HEK293 (cell line): ENCODE results near the gene E2F4.

Source experiments
- CTCF ChIA-PET: fragments of 350-600 bp; formaldehyde crosslinking; extraction: SDS; loops from one replicate; lab custom pipeline; 2021; ENCODE audit warnings: antibody characterized with exemption; lab: Yijun Ruan, JAX
- POLR2A ChIA-PET: fragments of 300-600 bp; formaldehyde crosslinking; extraction: SDS; loops from one replicate; lab custom pipeline; 2020; ENCODE audit warnings: antibody characterized with exemption, inconsistent platforms; lab: Yijun Ruan, JAX
- H3K27ac ChIP-seq: fragments of 200-500 bp; sonication (Bioruptor generic); 2 replicates; pipeline ENCODE4 v1.5.1; 2014; ENCODE audit warnings: low read depth, low read length, control low read depth, inconsistent platforms; ENCODE audit errors: extremely low read depth
- H3K36me3 ChIP-seq, 2 experiments: fragments of 200-500 bp in 1 of 2; sonication (Bioruptor generic) in 1 of 2; 1 replicate in 1 of 2; 2 replicates in 1 of 2; pipeline ENCODE4 v1.5.1; 2014 to 2017; ENCODE audit warnings: inconsistent platforms in 2 of 2, low read length in 2 of 2; ENCODE audit not compliant: control insufficient read depth in 2 of 2, insufficient read depth in 1 of 2
- H3K4me1 ChIP-seq: fragments of 200-500 bp; sonication (Bioruptor generic); 2 replicates; pipeline ENCODE4 v1.5.1; 2014; ENCODE audit warnings: mild to moderate bottlenecking, low read length, inconsistent platforms; ENCODE audit not compliant: control insufficient read depth, insufficient read depth
- H3K4me3 ChIP-seq: 2 replicates; pipeline ENCODE4 v1.5.1; 2011; ENCODE audit warnings: low read depth, mild to moderate bottlenecking, control low read depth, low read length, moderate library complexity
- H3K9me3 ChIP-seq: fragments of 200-500 bp; sonication (Bioruptor generic); 2 replicates; pipeline ENCODE4 v1.5.1; 2014; ENCODE audit warnings: low read depth, low read length, inconsistent platforms; ENCODE audit not compliant: control insufficient read depth, insufficient read depth
- ELK4 ChIP-seq: IDR thresholded peaks from 2 replicates; pipeline ENCODE4 v1.6.1; 2011; ENCODE audit warnings: mild to moderate bottlenecking, low read depth, low read length, borderline replicate concordance
- IKZF3 ChIP-seq: fragments of 450-650 bp; IDR thresholded peaks from 2 replicates; pipeline ENCODE4 v1.5.0; 2018; ENCODE audit warnings: missing biosample characterization, mild to moderate bottlenecking, missing genetic modification characterization, moderate library complexity
- OSR2 ChIP-seq: fragments of 450-650 bp; formaldehyde crosslinking; IDR thresholded peaks from 2 replicates; pipeline ENCODE4 v1.5.1; 2016; ENCODE audit warnings: missing biosample characterization, missing genetic modification characterization
- PRDM10 ChIP-seq: fragments of 450-650 bp; formaldehyde crosslinking; IDR thresholded peaks from 2 replicates; pipeline ENCODE4 v1.5.1; 2016; ENCODE audit warnings: missing biosample characterization, missing genetic modification characterization
- ZBTB10 ChIP-seq: fragments of 450-650 bp; formaldehyde crosslinking; IDR thresholded peaks from 2 replicates; pipeline ENCODE4 v1.5.1; 2016; ENCODE audit warnings: missing biosample characterization, missing genetic modification characterization
- ZBTB17 ChIP-seq: fragments of 450-650 bp; formaldehyde crosslinking; IDR thresholded peaks from 2 replicates; pipeline ENCODE4 v1.5.1; 2016; ENCODE audit warnings: missing biosample characterization, missing genetic modification characterization
- ZBTB20 ChIP-seq: fragments of 450-650 bp; formaldehyde crosslinking; IDR thresholded peaks from 2 replicates; pipeline ENCODE4 v1.5.1; 2016; ENCODE audit warnings: missing biosample characterization, missing genetic modification characterization
- ZBTB48 ChIP-seq: fragments of 450-650 bp; formaldehyde crosslinking; IDR thresholded peaks from 2 replicates; pipeline ENCODE4 v1.5.1; 2016; ENCODE audit warnings: missing biosample characterization, missing genetic modification characterization
- ZFP41 ChIP-seq: fragments of 450-650 bp; formaldehyde crosslinking; IDR thresholded peaks from 2 replicates; pipeline ENCODE4 v1.5.1; 2016; ENCODE audit warnings: missing biosample characterization, missing genetic modification characterization, borderline replicate concordance
- ZNF121 ChIP-seq: fragments of 450-650 bp; formaldehyde crosslinking; IDR thresholded peaks from 2 replicates; pipeline ENCODE4 v1.5.1; 2016; ENCODE audit warnings: missing biosample characterization, missing genetic modification characterization
- ZNF155 ChIP-seq: fragments of 450-650 bp; formaldehyde crosslinking; IDR thresholded peaks from 2 replicates; pipeline ENCODE4 v1.5.1; 2016; ENCODE audit warnings: missing biosample characterization, missing genetic modification characterization
- ZNF324 ChIP-seq: fragments of 450-650 bp; formaldehyde crosslinking; IDR thresholded peaks from 2 replicates; pipeline ENCODE4 v1.5.1; 2016; ENCODE audit warnings: missing biosample characterization, missing genetic modification characterization
- ZNF391 ChIP-seq: fragments of 450-650 bp; formaldehyde crosslinking; IDR thresholded peaks from 2 replicates; pipeline ENCODE4 v1.5.1; 2016; ENCODE audit warnings: low read depth, missing biosample characterization, missing genetic modification characterization, borderline replicate concordance
- ZNF510 ChIP-seq: fragments of 450-650 bp; formaldehyde crosslinking; IDR thresholded peaks from 2 replicates; pipeline ENCODE4 v1.5.1; 2018; ENCODE audit warnings: mild to moderate bottlenecking, missing genetic modification characterization, missing biosample characterization; ENCODE audit not compliant: insufficient replicate concordance
- ZNF600 ChIP-seq: fragments of 450-650 bp; formaldehyde crosslinking; IDR thresholded peaks from 2 replicates; pipeline ENCODE4 v1.5.1; 2016; ENCODE audit warnings: missing biosample characterization, missing genetic modification characterization
- ZNF791 ChIP-seq: fragments of 450-650 bp; formaldehyde crosslinking; IDR thresholded peaks from 2 replicates; pipeline ENCODE4 v1.5.1; 2016; ENCODE audit warnings: missing biosample characterization, missing genetic modification characterization
- ZSCAN23 ChIP-seq: fragments of 450-650 bp; formaldehyde crosslinking; IDR thresholded peaks from 2 replicates; pipeline ENCODE4 v1.5.1; 2016; ENCODE audit warnings: missing biosample characterization, missing genetic modification characterization
- TF ChIP-seq, protein P1 (sequence below): fragments of 450-650 bp; formaldehyde crosslinking; IDR thresholded peaks from 2 replicates; pipeline ENCODE4 v1.5.1; 2017; ENCODE audit warnings: missing biosample characterization, missing genetic modification characterization

E2F4 gene

DNA sequence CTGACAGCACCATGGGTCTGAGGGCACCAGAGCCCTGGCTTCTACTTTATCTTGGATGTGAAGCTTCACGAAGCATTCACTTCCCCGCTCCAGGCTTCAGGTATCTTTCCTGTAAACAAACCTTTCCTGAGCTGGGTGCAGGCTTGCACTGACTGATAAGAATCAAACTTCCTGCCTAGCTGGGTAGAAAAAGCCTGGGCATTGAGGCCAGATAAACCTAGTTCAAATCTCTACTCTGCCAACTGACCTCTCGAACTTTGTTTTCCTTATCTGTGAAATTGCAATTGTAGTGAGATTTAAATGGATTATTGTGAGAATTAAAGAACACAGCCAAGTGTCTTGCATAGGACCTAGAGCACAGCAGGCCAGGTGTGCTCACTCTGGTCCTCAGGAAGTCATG lies 32.0 kb downstream of the E2F4 start (continued):
- no peak for TF ChIP-seq ZBTB10
- TF ChIP-seq IKZF3 (tag by site-specific recombination), result no peak
- TF ChIP-seq ZFP41 (tag by site-specific recombination), result no peak
- TF ChIP-seq ZNF324 (tag by site-specific recombination), result no peak

DNA sequence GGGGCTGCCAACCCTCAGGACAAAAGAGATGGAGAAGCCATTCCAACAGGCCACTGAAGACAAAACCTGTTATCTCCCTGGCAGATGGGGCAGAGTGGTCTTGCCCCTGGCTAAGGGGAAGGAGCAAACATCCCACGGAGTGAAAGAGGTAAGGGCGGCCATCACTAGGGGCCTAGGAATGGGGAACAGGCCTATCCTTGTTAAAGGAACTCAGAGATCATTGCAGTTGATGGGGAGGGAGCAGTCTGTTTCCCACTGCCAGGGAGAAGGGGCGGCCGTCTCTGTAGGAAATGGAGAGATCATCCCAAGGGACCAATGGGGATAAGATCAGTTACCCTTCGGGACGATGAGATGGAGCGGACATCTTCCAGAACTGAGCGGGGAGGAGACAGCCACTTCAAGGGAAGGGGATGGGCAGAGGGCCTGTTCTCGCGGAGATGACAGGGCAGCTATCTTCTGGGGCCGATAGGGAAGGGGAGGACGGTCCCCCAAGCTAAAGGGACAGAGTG lies 34.4 kb downstream of the E2F4 start:
- CTCF ChIA-PET, result interaction anchor here (0.7 to 1.9 kb wide), 9 partner anchors 13 to 239 kb away, joined by 3 to 7 read pairs (median 4); partner anchors contain the start of genes ELMO3 and ZDHHC1
- no peak overlapping the region; the same call in 1 of the 2 replicates for H3K27ac ChIP-seq

More for the DNA sequence above, 34.4 kb downstream of the E2F4 start:
- Histone ChIP-seq H3K36me3 (peaks cover 0 to 39% of the 10 kb centered on the region in 2 experiments; a peak in 1 of 3 replicates), H3K9me3 (no peaks in the 10 kb centered on the region), H3K4me1 (no peaks in the 10 kb centered on the region), H3K4me3 (peak overlapping the region; percentile 93)
- POLR2A ChIA-PET, result interaction anchor here (0.5 to 10.0 kb wide), 14 partner anchors 8 to 144 kb away, joined by 3 to 109 read pairs (median 5); partner anchors contain the start of genes FHOD1, KCTD19, LRRC36 and SLC9A5
- 0 out of 2 replicates have a peak, but pooled peaks have one; percentile 28 for TF ChIP-seq ZNF600 (tag by site-specific recombination)
- no peak for TF ChIP-seq ZNF121 (tag by site-specific recombination)
- TF ChIP-seq ZBTB20 (tag by site-specific recombination), result 0 out of 2 replicates have a peak, but pooled peaks have one; percentile 28
- TF ChIP-seq ZNF510 (tag by site-specific recombination), result no peak
- TF ChIP-seq, protein P1, sequence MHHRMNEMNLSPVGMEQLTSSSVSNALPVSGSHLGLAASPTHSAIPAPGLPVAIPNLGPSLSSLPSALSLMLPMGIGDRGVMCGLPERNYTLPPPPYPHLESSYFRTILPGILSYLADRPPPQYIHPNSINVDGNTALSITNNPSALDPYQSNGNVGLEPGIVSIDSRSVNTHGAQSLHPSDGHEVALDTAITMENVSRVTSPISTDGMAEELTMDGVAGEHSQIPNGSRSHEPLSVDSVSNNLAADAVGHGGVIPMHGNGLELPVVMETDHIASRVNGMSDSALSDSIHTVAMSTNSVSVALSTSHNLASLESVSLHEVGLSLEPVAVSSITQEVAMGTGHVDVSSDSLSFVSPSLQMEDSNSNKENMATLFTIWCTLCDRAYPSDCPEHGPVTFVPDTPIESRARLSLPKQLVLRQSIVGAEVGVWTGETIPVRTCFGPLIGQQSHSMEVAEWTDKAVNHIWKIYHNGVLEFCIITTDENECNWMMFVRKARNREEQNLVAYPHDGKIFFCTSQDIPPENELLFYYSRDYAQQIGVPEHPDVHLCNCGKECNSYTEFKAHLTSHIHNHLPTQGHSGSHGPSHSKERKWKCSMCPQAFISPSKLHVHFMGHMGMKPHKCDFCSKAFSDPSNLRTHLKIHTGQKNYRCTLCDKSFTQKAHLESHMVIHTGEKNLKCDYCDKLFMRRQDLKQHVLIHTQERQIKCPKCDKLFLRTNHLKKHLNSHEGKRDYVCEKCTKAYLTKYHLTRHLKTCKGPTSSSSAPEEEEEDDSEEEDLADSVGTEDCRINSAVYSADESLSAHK (tag by site-specific recombination), result peak; percentile 3; the same call in 1 of the 2 replicates
- no peak for TF ChIP-seq ZNF391 (tag by site-specific recombination)
- no peak for TF ChIP-seq ZNF791
- no peak for TF ChIP-seq ZBTB17
- peak; percentile 66; the same call in 1 of the 2 replicates for TF ChIP-seq ZBTB48 (tag by site-specific recombination)
- TF ChIP-seq ZSCAN23, result no peak
- TF ChIP-seq ELK4, result no peak
- no peak for TF ChIP-seq OSR2
- TF ChIP-seq ZNF155 (tag by site-specific recombination), result no peak
- peak; percentile 67; the same call in 1 of the 2 replicates for TF ChIP-seq PRDM10 (tag by site-specific recombination)
